Measurements from ENCODE around the gene CCDC142. TPM values are rescaled to one million over a fixed set of nuclear protein-coding genes. Genes with fewer than 3 reads are reported as not detected.
A peak's percentile ranks its signal among the peaks of the same experiment; 100 is the strongest.

The CCDC142 gene
- total and polyA plus RNA-seq, 9 of the 15 experiments (the other 6 are each of a cell fraction or from before 2014, with no cell fraction given): 0.55 to 11.7 (median 7.2) TPM

DNA sequence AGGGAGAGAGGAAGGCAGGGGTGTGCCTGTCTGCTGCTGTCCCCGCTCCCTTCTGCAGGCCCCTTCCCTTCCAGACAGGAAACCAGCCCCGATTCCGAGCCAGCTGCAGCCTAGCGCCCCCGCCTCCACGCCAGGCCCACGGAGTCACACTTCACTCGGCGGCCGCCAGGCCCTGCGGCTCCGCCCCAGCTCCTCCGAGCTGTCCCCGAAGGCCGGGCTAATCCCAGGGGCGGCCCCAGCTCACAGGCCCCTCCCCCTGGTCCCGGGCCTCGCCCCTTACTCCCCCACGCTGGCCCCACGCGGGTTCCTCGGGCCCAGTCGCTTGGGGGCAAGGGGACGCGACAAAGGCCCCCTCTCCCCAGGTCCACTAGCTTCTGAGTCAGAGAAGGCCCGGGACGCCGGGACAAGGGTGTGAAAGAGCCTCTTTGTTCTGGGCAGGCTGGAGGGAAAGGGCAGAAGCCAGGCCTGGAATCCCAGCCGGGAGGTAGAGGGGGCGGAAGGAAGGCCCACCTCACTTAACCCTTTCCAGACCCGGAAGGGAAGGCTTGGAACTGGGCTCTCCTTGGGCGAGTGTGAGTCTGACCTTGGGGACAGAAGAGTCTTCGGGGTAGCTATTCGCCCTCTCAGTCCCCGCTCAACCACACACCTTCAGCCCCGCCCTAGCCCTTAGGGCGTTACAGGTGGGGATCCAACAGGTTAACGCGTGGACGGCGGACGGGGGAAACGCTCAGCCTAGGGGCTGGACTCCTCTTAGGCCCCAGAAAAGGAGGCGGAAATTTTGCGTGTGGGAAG lies 42.2 kb downstream of the CCDC142 start (continued):
- TF ChIP-seq, protein P1, sequence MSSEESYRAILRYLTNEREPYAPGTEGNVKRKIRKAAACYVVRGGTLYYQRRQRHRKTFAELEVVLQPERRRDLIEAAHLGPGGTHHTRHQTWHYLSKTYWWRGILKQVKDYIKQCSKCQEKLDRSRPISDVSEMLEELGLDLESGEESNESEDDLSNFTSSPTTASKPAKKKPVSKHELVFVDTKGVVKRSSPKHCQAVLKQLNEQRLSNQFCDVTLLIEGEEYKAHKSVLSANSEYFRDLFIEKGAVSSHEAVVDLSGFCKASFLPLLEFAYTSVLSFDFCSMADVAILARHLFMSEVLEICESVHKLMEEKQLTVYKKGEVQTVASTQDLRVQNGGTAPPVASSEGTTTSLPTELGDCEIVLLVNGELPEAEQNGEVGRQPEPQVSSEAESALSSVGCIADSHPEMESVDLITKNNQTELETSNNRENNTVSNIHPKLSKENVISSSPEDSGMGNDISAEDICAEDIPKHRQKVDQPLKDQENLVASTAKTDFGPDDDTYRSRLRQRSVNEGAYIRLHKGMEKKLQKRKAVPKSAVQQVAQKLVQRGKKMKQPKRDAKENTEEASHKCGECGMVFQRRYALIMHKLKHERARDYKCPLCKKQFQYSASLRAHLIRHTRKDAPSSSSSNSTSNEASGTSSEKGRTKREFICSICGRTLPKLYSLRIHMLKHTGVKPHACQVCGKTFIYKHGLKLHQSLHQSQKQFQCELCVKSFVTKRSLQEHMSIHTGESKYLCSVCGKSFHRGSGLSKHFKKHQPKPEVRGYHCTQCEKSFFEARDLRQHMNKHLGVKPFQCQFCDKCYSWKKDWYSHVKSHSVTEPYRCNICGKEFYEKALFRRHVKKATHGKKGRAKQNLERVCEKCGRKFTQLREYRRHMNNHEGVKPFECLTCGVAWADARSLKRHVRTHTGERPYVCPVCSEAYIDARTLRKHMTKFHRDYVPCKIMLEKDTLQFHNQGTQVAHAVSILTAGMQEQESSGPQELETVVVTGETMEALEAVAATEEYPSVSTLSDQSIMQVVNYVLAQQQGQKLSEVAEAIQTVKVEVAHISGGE (CRISPR knock-in tag; IDR thresholded peaks at IDR 0.05): peak in 1 of 3 experiments; percentile 71; a peak in 2 of 6 replicates
- TF ChIP-seq MCM3 (IDR thresholded peaks at IDR 0.05): no peak
- TF ChIP-seq, protein P2, sequence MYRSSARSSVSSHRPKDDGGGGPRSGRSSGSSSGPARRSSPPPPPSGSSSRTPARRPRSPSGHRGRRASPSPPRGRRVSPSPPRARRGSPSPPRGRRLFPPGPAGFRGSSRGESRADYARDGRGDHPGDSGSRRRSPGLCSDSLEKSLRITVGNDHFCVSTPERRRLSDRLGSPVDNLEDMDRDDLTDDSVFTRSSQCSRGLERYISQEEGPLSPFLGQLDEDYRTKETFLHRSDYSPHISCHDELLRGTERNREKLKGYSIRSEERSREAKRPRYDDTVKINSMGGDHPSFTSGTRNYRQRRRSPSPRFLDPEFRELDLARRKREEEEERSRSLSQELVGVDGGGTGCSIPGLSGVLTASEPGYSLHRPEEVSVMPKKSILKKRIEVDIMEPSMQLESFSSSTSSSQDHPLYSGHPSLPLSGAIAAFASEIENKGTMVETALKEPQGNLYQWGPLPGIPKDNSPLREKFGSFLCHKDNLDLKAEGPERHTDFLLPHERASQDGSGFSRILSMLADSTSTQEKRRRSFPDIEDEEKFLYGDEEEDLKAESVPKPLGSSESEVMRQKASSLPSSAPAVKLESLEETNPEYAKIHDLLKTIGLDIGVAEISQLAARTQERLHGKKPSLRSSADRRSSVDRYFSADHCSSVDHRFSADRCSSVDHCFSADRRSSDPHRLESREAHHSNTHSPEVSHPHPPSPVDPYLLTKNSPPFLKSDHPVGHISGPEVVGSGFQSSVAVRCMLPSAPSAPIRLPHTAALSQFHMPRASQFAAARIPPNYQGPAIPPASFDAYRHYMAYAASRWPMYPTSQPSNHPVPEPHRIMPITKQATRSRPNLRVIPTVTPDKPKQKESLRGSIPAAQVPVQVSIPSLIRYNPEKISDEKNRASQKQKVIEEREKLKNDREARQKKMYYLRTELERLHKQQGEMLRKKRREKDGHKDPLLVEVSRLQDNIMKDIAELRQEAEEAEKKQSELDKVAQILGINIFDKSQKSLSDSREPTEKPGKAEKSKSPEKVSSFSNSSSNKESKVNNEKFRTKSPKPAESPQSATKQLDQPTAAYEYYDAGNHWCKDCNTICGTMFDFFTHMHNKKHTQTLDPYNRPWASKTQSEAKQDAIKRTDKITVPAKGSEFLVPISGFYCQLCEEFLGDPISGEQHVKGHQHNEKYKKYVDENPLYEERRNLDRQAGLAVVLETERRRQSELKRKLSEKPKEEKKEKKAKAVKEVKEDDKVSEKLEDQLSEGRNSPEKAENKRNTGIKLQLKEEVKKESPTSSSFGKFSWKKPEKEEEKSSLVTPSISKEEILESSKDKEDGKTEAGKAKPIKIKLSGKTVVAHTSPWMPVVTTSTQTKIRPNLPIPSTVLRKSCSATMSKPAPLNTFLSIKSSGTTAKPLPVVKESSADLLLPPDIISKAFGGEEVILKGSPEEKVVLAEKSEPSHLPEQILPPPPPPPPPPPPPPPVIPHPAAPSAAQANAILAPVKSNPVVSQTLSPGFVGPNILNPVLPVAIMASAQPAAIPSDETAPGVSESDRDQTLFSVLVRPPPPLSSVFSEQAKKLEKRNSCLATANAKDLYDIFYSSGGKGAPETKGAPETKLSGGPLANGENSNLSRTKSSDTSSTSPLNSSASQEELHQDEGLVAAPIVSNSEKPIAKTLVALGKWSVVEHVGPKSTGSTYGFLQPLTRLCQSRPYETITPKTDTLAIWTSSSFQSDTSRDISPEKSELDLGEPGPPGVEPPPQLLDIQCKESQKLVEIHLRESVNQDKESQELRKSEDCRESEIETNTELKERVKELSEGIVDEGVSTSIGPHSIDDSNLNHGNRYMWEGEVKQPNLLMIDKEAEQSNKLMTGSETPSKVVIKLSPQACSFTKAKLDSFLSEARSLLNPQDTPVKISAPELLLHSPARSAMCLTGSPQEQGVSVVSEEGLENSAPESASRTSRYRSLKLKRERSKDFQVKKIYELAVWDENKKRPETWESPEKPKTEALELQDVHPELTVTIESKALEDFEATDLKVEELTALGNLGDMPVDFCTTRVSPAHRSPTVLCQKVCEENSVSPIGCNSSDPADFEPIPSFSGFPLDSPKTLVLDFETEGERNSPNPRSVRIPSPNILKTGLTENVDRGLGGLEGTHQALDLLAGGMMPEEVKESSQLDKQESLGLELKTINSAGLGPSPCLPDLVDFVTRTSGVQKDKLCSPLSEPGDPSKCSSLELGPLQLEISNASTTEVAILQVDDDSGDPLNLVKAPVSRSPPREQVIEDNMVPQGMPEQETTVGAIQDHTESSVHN (IDR thresholded peaks at IDR 0.05; ENCODE audit: borderline replicate concordance in 1 of 2, low read depth in 1 of 2): no peak
- TF ChIP-seq, protein P3, sequence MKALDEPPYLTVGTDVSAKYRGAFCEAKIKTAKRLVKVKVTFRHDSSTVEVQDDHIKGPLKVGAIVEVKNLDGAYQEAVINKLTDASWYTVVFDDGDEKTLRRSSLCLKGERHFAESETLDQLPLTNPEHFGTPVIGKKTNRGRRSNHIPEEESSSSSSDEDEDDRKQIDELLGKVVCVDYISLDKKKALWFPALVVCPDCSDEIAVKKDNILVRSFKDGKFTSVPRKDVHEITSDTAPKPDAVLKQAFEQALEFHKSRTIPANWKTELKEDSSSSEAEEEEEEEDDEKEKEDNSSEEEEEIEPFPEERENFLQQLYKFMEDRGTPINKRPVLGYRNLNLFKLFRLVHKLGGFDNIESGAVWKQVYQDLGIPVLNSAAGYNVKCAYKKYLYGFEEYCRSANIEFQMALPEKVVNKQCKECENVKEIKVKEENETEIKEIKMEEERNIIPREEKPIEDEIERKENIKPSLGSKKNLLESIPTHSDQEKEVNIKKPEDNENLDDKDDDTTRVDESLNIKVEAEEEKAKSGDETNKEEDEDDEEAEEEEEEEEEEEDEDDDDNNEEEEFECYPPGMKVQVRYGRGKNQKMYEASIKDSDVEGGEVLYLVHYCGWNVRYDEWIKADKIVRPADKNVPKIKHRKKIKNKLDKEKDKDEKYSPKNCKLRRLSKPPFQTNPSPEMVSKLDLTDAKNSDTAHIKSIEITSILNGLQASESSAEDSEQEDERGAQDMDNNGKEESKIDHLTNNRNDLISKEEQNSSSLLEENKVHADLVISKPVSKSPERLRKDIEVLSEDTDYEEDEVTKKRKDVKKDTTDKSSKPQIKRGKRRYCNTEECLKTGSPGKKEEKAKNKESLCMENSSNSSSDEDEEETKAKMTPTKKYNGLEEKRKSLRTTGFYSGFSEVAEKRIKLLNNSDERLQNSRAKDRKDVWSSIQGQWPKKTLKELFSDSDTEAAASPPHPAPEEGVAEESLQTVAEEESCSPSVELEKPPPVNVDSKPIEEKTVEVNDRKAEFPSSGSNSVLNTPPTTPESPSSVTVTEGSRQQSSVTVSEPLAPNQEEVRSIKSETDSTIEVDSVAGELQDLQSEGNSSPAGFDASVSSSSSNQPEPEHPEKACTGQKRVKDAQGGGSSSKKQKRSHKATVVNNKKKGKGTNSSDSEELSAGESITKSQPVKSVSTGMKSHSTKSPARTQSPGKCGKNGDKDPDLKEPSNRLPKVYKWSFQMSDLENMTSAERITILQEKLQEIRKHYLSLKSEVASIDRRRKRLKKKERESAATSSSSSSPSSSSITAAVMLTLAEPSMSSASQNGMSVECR (CRISPR knock-in tag; IDR thresholded peaks at IDR 0.05): no peak; the same call in 1 of the 2 replicates
- TF ChIP-seq MCM7 (IDR thresholded peaks at IDR 0.05): no peak
- TF ChIP-seq, protein P4, sequence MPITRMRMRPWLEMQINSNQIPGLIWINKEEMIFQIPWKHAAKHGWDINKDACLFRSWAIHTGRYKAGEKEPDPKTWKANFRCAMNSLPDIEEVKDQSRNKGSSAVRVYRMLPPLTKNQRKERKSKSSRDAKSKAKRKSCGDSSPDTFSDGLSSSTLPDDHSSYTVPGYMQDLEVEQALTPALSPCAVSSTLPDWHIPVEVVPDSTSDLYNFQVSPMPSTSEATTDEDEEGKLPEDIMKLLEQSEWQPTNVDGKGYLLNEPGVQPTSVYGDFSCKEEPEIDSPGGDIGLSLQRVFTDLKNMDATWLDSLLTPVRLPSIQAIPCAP (CRISPR knock-in tag; IDR thresholded peaks at IDR 0.05; ENCODE audit: borderline replicate concordance): no peak

All from K562 (cell line).